GM12878 (cell line): ENCODE results near the gene DEGS2.

ENCODE experiments used
- BACH1 ChIP-seq: fragments of 450-650 bp; IDR thresholded peaks from 2 replicates; pipeline ENCODE4 v1.6.1; 2017; ENCODE audit warnings: mild to moderate bottlenecking, borderline replicate concordance
- CTCF ChIP-seq, 3 experiments: IDR thresholded peaks in 2 of 3; conservative IDR thresholded peaks in 1 of 3; 2 replicates each; pipeline ENCODE4 v1.5.1; 2011; ENCODE audit warnings: low read depth in 3 of 3, low read length in 3 of 3, mild to moderate bottlenecking in 3 of 3, control low read depth in 2 of 3, moderate library complexity in 2 of 3, inconsistent platforms in 1 of 3, mixed read lengths in 1 of 3; ENCODE audit not compliant: control insufficient read depth in 2 of 3, insufficient read depth in 1 of 3; ENCODE audit errors: extremely low read depth in 1 of 3
- EGR1 ChIP-seq, 2 experiments: IDR thresholded peaks; 1 replicate in 1 of 2; 2 replicates in 1 of 2; pipeline ENCODE4 v1.6.1; 2011 to 2012; ENCODE audit warnings: low read depth in 2 of 2, low read length in 2 of 2, borderline replicate concordance in 1 of 2, mild to moderate bottlenecking in 1 of 2, moderate library complexity in 1 of 2
- SIN3A ChIP-seq: IDR thresholded peaks from 2 replicates; pipeline ENCODE4 v1.6.1; 2012; ENCODE audit warnings: low read depth, low read length, improper control_type of control experiment
- ZBTB40 ChIP-seq: fragments of 450-650 bp; IDR thresholded peaks from 2 replicates; pipeline ENCODE4 v1.6.1; 2016; ENCODE audit warnings: mild to moderate bottlenecking, moderate library complexity, borderline replicate concordance

DNA sequence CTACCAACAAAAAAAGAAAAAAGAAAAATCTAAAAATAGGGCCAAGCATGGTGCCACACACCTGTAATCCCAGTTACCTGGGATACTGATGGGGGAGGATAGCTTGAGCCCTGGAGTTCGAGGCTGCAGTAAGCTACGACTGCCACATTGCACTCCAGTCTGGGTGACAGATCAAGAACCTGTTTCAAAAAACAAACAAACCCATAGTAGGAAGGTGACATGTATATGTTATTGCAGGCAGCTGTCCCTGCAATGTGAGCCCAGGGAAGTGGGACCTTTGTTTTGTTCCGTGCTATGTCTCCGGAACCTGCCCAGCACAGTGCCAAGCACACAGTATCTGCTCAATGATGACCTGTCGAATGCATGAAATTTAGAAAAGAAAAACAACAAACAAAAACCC is 42.3 kb upstream of the DEGS2 start:
- TF ChIP-seq SIN3A (no peak), BACH1 (no peak), CTCF (IDR thresholded peaks at IDR 0.05 in 2 of 3, conservative IDR thresholded peaks at IDR 0.05 in 1 of 3; ENCODE audit: control insufficient read depth in 2 of 3, extremely low read depth in 1 of 3, insufficient read depth in 1 of 3, low read depth in 3 of 3, low read length in 3 of 3) (no peak), ZBTB40 (no peak), EGR1 (IDR thresholded peaks at IDR 0.05; ENCODE audit: borderline replicate concordance in 1 of 2, low read depth in 2 of 2, low read length in 2 of 2) (no peak)
